CD4-positive, alpha-beta T cell treated with Interleukin-21 for 1 hour (primary cell): ENCODE results near the gene GUCA2A.

Experiments used
- DNase-seq: peaks from one replicate; pipeline ENCODE4 v3.0.0-alpha.2; 2020

Gene GUCA2A

DNA sequence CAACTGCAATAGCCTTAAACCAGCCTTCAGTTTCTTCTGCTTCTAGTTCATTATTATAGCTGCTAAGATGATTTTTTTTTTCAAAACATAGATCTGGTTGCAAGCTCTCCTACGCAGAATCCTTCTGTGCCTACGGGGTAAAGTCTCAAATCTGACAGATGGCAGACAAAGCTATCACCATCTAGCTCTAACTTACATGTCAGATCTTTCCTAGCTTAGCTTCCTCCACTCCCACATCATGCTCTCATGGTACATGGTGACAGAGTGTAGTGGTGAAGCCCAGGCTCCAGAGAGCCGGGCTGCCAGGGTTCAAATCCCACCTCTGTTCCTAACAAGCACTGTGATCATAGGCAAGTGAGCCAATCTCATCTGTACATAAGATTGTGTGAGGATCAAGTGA is 35.6 kb downstream of the GUCA2A start:
- DNase-seq: no peak

- no peak for DNase-seq
These were observed 36.0 kb downstream of the GUCA2A start for GRCh38 chr1:42128499-42128898.

DNA sequence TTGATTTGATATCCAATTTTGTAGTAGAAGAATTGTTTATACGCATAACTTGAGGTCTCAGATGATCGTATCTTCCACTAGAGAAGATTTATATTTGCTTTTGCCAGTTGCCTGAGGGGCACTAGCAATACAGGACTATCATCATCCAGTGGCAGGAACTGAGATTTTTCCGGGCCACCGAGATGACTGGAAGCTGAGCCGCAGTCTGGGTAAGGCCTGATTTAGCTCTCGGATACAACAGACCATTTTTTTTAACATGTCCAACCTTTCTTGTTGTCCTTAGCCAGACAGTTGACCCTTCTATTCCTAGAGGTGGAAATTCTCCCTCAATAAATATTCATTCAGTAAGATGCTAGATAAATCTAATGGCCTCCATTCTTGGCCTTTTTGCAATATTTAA is 36.8 kb downstream of the GUCA2A start:
- no peak for DNase-seq

- DNase-seq: no peak
These were observed 39.0 kb downstream of the GUCA2A start for GRCh38 chr1:42125552-42125951.

DNA sequence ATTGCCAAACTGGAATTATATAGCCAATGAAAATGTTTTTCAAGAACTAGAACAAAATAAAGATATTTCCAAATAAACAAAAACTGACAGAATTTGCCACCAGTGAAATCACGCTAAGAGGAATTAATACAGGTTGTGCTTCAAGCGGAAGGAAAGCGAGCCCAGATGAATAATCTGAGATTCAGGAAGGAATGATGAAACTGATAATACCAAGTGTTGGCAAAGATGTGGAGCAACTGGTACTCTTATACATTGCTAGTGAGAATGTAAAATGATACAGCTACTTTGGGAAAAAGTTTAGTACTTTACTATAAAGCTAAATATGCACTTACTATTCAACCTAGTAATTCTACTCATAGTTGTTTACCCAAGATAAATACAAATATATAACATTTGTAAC is 42.1 kb downstream of the GUCA2A start:
- no peak for DNase-seq

- no peak for DNase-seq
These were observed 46.4 kb downstream of the GUCA2A start for GRCh38 chr1:42118125-42118524.

DNA sequence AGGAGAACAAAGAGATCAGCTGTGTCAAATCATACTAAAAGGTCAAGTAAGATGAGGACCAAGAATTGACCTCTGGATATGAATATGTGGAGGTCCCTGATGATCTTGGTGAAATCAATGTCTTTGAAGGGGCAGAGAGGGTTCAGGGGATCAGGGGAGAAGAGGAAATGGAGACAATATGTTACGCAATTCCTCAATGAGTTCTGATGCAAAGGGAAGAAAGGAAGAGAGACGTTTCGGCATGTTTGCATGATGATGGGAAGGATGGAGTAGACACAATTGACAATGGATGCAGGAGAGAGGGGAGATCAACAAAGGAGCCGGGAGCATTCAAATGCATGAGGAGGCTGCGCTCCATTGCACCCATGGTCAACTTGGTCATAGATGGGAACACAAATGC is 47.3 kb downstream of the GUCA2A start:
- DNase-seq: no peak

DNA sequence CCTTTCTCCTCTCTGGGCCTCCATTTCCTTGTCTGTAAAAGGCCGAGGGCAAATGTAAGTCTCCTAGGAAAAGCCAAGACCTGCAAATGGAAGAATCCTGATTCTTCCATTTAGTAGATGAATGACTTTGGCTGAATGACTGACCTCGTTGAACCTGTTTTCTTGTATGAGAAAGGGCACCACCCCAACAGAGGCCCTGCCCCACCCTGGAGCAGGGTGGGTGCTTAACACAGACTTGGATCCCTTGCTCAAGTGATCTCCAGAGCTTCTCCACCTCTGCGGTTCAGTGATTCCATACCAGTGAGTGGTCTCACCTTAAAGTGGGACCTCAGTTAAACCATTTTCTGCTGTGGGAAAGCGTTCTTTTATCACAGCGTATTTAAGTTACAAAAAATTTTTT is 50.3 kb downstream of the GUCA2A start:
- no peak for DNase-seq
